DND-41 (cell line): ENCODE measurements around the gene CCDC148.
"Not testable (repeated sequence)": the region's sequence is repeated elsewhere in the genome, so short reads cannot be mapped to it uniquely, and the experiment has no call there.

Source experiments
- ATAC-seq: fragments of 200-7000 bp; cut with Tn5 transposase; 3 replicates; pipeline ENCODE4 v1.9.1; 2021; ENCODE audit warnings: low read depth; ENCODE audit not compliant: insufficient read depth
- DNase-seq: peaks from one replicate; pipeline ENCODE4 v3.0.0-alpha.2; 2020
- H2AFZ ChIP-seq: 2 replicates; pipeline ENCODE4 v1.6.0; 2012; ENCODE audit warnings: low read depth, low read length
- H3K27ac ChIP-seq: 2 replicates; pipeline ENCODE4 v1.5.1; 2012; ENCODE audit warnings: low read length, inconsistent platforms
- H3K27me3 ChIP-seq: fragments of 200-600 bp; sonication (generic); 2 replicates; pipeline ENCODE4 v1.6.0; 2012; ENCODE audit warnings: low read length, mild to moderate bottlenecking, inconsistent platforms; ENCODE audit not compliant: insufficient read depth, poor library complexity
- H3K36me3 ChIP-seq: 2 replicates; pipeline ENCODE4 v1.5.1; 2012; ENCODE audit warnings: low read length, inconsistent platforms; ENCODE audit not compliant: insufficient read depth
- H3K4me1 ChIP-seq: 2 replicates; pipeline ENCODE4 v1.5.1; 2012; ENCODE audit warnings: mild to moderate bottlenecking, low read length; ENCODE audit not compliant: insufficient read depth
- H3K4me2 ChIP-seq: 2 replicates; pipeline ENCODE4 v1.6.0; 2012; ENCODE audit warnings: mild to moderate bottlenecking, moderate library complexity, low read length, inconsistent platforms; ENCODE audit not compliant: insufficient read depth
- H3K4me3 ChIP-seq, 2 experiments: fragments of 200-600 bp in 1 of 2; shearing (Covaris generic) in 1 of 2; 2 replicates each; pipeline ENCODE4 v1.5.1; 2012 to 2016; ENCODE audit warnings: inconsistent platforms in 2 of 2, low read length in 2 of 2, mild to moderate bottlenecking in 2 of 2, low read depth in 1 of 2, moderate library complexity in 1 of 2
- H3K79me2 ChIP-seq: 2 replicates; pipeline ENCODE4 v1.6.0; 2012; ENCODE audit warnings: low read length, inconsistent platforms; ENCODE audit not compliant: insufficient read depth
- H3K9ac ChIP-seq: 2 replicates; pipeline ENCODE4 v1.6.0; 2012; ENCODE audit warnings: low read depth, mild to moderate bottlenecking, inconsistent platforms, low read length, moderate library complexity
- H3K9me3 ChIP-seq: 2 replicates; pipeline ENCODE4 v1.5.1; 2012; ENCODE audit warnings: low read length, moderate library complexity, mild to moderate bottlenecking, inconsistent platforms; ENCODE audit not compliant: insufficient read depth, severe bottlenecking
- H4K20me1 ChIP-seq: 2 replicates; pipeline ENCODE4 v1.6.0; 2012; ENCODE audit warnings: low read length; ENCODE audit not compliant: insufficient read depth
- CTCF ChIP-seq: IDR thresholded peaks from 2 replicates; pipeline ENCODE4 v1.5.1; 2012; ENCODE audit warnings: borderline replicate concordance, low read length, moderate library complexity, mild to moderate bottlenecking; ENCODE audit not compliant: poor library complexity, severe bottlenecking; ENCODE audit errors: extremely low read depth
- EZH2 ChIP-seq: IDR thresholded peaks from 3 replicates; pipeline ENCODE4 v1.6.1; 2012; ENCODE audit warnings: borderline replicate concordance, low read depth, mild to moderate bottlenecking, moderate library complexity, low read length, inconsistent platforms; ENCODE audit not compliant: severe bottlenecking

Gene CCDC148

GRCh38 chr2:158457826-158458616 lies 1.5 kb upstream of the CCDC148 start:
- peak overlapping the region; percentile 73 for H3K27ac ChIP-seq
- H4K20me1 ChIP-seq: peaks cover 36% of the 10 kb centered on the region
- H3K27me3 ChIP-seq: peaks cover 10% of the 10 kb centered on the region
- ATAC-seq: peak; percentile 66
- TF ChIP-seq EZH2 (no peak), CTCF (peak; percentile 52)
- peak overlapping the region; percentile 82 for H3K9ac ChIP-seq
- peaks cover 29% of the 10 kb centered on the region for H3K4me1 ChIP-seq
- peak overlapping the region; percentile 78 to 94; a peak in 3 of 4 replicates for H3K4me3 ChIP-seq
- H3K4me2 ChIP-seq: peak overlapping the region; percentile 94
- peak; percentile 70 for DNase-seq
- H3K9me3 ChIP-seq: no peaks in the 10 kb centered on the region
- peak overlapping the region; percentile 96 for H2AFZ ChIP-seq
- peaks cover 49% of the 10 kb centered on the region for H3K79me2 ChIP-seq
- no peaks in the 10 kb centered on the region; the same call in none of the 2 replicates for H3K36me3 ChIP-seq

GRCh38 chr2:158457092-158457825 lies 706 bp upstream of the CCDC148 start:
- Histone ChIP-seq H3K4me2 (peak overlapping the region; percentile 94), H3K9ac (peak overlapping the region; percentile 82), H3K79me2 (peaks cover 41% of the 10 kb centered on the region), H3K36me3 (no peaks in the 10 kb centered on the region; the same call in none of the 2 replicates), H3K9me3 (no peaks in the 10 kb centered on the region), H3K27ac (peak overlapping the region; percentile 73), H2AFZ (peak overlapping the region; percentile 96), H4K20me1 (peaks cover 30% of the 10 kb centered on the region), H3K4me3 (peak overlapping the region; percentile 78 to 94; a peak in 3 of 4 replicates), H3K4me1 (peaks cover 29% of the 10 kb centered on the region), H3K27me3 (peaks cover 10% of the 10 kb centered on the region)
- TF ChIP-seq CTCF (no peak), EZH2 (no peak)
- DNase-seq (peak; percentile 66), ATAC-seq (peak; percentile 38)

GRCh38 chr2:158443606-158444005 lies 12.9 kb downstream of the CCDC148 start:
- no peak for ATAC-seq
- Histone ChIP-seq H2AFZ (no peak overlapping the region), H3K4me3 (no peak overlapping the region), H3K27ac (no peak overlapping the region), H3K36me3 (no peaks in the 10 kb centered on the region), H3K4me1 (no peaks in the 10 kb centered on the region), H3K4me2 (no peak overlapping the region), H3K27me3 (peaks cover 12% of the 10 kb centered on the region), H3K79me2 (no peaks in the 10 kb centered on the region), H4K20me1 (no peaks in the 10 kb centered on the region), H3K9me3 (no peaks in the 10 kb centered on the region), H3K9ac (no peak overlapping the region)
- TF ChIP-seq CTCF (no peak), EZH2 (no peak)
- DNase-seq: no peak

- not testable (repeated sequence) for H3K4me3 ChIP-seq, DNase-seq, H3K9ac ChIP-seq, H4K20me1 ChIP-seq, H3K4me1 ChIP-seq, H3K27me3 ChIP-seq, ATAC-seq, H3K4me2 ChIP-seq, H3K79me2 ChIP-seq, H3K27ac ChIP-seq, H3K9me3 ChIP-seq, H2AFZ ChIP-seq, H3K36me3 ChIP-seq
Observed at GRCh38 chr2:158439062-158439461, 17.5 kb downstream of the CCDC148 start.

GRCh38 chr2:158433716-158434115 lies 22.8 kb downstream of the CCDC148 start:
- H3K27ac ChIP-seq, H3K36me3 ChIP-seq, H3K79me2 ChIP-seq, H3K27me3 ChIP-seq, H2AFZ ChIP-seq, H3K4me1 ChIP-seq, H3K4me2 ChIP-seq, H4K20me1 ChIP-seq, H3K9ac ChIP-seq, H3K4me3 ChIP-seq, H3K9me3 ChIP-seq, ATAC-seq, DNase-seq: not testable (repeated sequence)
